Measurements from ENCODE around the gene DPP6.

The DPP6 gene

DNA sequence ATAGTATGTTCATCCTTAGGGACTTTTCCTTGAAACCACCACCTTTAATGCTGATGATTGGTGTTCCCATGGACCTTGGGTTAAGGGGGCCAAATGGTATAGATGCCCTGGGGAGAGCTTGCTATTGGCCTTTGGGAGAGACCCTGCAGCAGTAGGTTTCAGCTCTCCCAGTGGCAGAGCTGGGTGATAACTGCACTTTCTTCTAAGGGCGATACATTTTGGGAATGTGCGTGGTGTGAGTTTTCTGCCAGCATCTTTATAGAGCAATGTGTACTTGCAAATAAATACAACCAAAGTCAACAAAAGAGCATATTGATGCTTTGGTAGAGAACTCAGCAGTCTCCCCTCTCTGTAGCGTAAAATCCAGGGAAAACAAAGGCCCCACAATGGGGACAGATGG lies 546.7 kb downstream of the DPP6 start:
- Histone ChIP-seq H3K27me3 (ENCODE audit: insufficient read depth, low read length) (no peaks in the 10 kb centered on the region), H3K9ac (ENCODE audit: low read depth, low read length) (no peak overlapping the region), H3K4me3 (ENCODE audit: low read length) (no peak overlapping the region), H3K27ac (ENCODE audit: low read length) (no peak overlapping the region), H3K9me3 (ENCODE audit: insufficient read depth, low read depth, low read length) (no peaks in the 10 kb centered on the region), H3K36me3 (ENCODE audit: insufficient read depth, low read depth, low read length) (no peaks in the 10 kb centered on the region), H3K4me1 (ENCODE audit: insufficient read depth, low read length) (no peaks in the 10 kb centered on the region)

DNA sequence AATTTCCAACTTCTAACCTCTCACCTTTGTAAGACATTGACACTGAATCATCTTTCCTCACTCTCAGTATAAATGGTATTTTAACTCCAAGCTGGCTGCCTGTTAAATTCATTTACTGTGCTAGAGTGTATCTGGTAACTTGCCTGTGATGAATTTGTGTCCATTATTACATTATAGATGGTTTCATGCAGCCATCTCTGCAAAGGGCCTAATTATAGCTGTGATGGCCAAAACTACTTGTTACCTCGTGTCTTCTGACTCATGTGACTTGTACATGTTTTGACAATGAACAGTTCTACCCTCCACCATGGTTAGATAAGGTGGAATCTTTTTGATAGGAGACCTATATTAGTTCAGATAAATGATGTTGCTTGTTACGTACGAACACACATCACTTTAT lies 558.7 kb downstream of the DPP6 start:
- H3K4me1 ChIP-seq (ENCODE audit: insufficient read depth, low read length), result no peaks in the 10 kb centered on the region
- no peak overlapping the region for H3K9ac ChIP-seq (ENCODE audit: low read depth, low read length)
- H3K27me3 ChIP-seq (ENCODE audit: insufficient read depth, low read length), result no peaks in the 10 kb centered on the region
- H3K36me3 ChIP-seq (ENCODE audit: insufficient read depth, low read depth, low read length), result no peaks in the 10 kb centered on the region
- no peak overlapping the region for H3K4me3 ChIP-seq (ENCODE audit: low read length)
- H3K27ac ChIP-seq (ENCODE audit: low read length), result no peak overlapping the region
- H3K9me3 ChIP-seq (ENCODE audit: insufficient read depth, low read depth, low read length), result no peaks in the 10 kb centered on the region

DNA sequence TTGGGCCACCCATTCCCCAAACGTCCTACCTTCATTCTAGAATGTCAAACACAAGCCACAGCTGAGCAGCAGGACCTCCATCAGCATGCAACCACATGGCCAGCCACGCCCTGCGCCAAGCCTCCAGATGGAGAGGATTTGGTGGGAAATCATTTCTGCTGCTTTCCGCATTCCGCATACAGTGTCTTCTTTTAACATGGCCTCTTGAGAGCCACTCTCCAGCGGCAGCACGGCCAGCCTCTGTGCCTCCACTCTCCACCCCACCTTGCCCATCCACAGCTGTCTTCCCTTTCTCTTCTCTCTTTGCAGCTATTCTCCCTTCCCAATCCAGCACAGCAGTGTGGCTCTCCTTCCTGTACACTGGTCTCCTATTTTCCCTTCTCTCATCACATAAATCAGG lies 561.6 kb downstream of the DPP6 start:
- Histone ChIP-seq H3K27ac (ENCODE audit: low read length) (no peak overlapping the region), H3K9ac (ENCODE audit: low read depth, low read length) (no peak overlapping the region), H3K4me3 (ENCODE audit: low read length) (no peak overlapping the region), H3K9me3 (ENCODE audit: insufficient read depth, low read depth, low read length) (no peaks in the 10 kb centered on the region), H3K27me3 (ENCODE audit: insufficient read depth, low read length) (no peaks in the 10 kb centered on the region), H3K36me3 (ENCODE audit: insufficient read depth, low read depth, low read length) (no peaks in the 10 kb centered on the region), H3K4me1 (ENCODE audit: insufficient read depth, low read length) (no peaks in the 10 kb centered on the region)

DNA sequence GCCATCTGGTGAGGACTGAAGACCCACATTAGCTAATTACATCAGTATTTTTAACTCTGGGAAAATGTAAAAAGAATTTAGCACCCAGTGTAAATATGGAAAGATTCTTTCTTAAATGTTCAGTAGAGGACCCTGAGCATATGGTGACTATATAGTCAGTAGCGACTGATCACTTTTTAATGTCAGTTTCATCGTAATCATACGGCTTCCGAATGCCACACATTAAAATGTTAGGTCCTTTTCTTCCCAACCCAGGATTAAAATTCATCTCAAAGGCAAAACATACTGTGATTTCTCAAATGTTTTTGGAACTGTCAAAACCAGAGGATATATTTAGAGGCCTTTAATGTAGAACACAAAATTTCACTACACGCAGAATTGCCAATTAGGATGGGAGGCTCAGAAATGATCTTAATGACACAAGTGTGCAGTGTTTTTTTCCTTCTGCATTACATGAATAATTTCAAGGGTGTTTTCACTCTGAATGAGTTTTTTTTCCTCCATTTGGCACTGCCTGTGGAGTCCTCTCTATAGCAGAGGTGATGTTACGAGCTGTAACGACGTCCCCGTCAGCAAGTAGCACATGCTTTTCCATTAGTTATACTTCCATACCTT lies 568.0 kb downstream of the DPP6 start:
- Histone ChIP-seq H3K4me1 (ENCODE audit: insufficient read depth, low read length) (no peaks in the 10 kb centered on the region), H3K9ac (ENCODE audit: low read depth, low read length) (no peak overlapping the region), H3K9me3 (ENCODE audit: insufficient read depth, low read depth, low read length) (no peaks in the 10 kb centered on the region), H3K27ac (ENCODE audit: low read length) (no peak overlapping the region), H3K27me3 (ENCODE audit: insufficient read depth, low read length) (no peaks in the 10 kb centered on the region), H3K36me3 (ENCODE audit: insufficient read depth, low read depth, low read length) (no peaks in the 10 kb centered on the region), H3K4me3 (ENCODE audit: low read length) (no peak overlapping the region)

DNA sequence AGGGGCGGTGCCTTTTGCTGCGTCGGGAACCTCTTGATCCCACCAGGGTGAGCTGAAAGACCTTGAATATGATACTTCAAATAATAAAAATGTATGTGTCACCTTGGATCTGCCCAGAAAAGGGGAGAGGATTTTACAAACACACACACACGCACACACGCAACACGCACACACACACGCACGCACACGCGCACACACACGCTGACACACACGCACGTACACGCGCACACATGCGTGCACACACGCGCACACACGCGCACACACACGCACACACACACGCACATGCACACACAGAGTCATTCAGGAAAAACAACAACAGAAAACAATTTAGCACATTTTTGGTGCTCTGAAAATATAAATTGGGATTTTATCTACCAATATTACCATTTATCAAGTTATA lies 571.2 kb downstream of the DPP6 start:
- Histone ChIP-seq H3K9ac (ENCODE audit: low read depth, low read length) (no peak overlapping the region), H3K4me1 (ENCODE audit: insufficient read depth, low read length) (no peaks in the 10 kb centered on the region), H3K27ac (ENCODE audit: low read length) (no peak overlapping the region), H3K27me3 (ENCODE audit: insufficient read depth, low read length) (no peaks in the 10 kb centered on the region), H3K9me3 (ENCODE audit: insufficient read depth, low read depth, low read length) (no peaks in the 10 kb centered on the region), H3K4me3 (ENCODE audit: low read length) (no peak overlapping the region), H3K36me3 (ENCODE audit: insufficient read depth, low read depth, low read length) (no peaks in the 10 kb centered on the region)

DNA sequence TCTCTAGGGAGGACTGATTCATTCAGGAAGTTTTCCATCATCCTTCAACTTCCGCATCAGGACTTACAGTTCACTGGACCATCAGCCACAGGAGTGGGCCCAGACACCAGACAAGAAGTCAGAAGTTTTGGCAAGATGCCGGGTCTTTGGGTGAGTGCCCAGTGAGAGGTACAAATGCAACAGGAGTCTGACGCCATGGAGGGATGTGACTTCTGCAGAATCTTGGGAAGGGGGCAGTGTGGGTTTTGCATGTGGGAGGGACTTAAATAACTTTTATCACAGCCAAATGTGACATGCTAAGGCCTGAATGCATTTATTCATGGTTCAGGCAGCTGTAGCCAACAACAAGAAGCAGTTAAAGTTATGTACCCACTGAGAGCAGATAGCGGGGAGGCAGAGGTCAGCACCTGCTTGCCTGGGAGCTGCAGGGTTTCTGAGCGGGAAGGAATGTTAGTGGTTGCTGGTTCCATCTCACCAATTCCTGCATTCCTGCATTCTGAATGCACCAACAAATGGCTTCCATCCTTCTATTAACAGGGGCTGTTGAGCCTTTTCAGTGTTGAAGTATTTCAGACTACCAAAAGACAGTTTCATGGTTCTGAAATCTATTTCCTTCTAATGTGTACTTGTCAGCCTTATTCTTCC lies 575.6 kb downstream of the DPP6 start:
- Histone ChIP-seq H3K9me3 (ENCODE audit: insufficient read depth, low read depth, low read length) (no peaks in the 10 kb centered on the region), H3K36me3 (ENCODE audit: insufficient read depth, low read depth, low read length) (no peaks in the 10 kb centered on the region), H3K27me3 (ENCODE audit: insufficient read depth, low read length) (no peaks in the 10 kb centered on the region), H3K9ac (ENCODE audit: low read depth, low read length) (no peak overlapping the region), H3K4me1 (ENCODE audit: insufficient read depth, low read length) (no peaks in the 10 kb centered on the region), H3K4me3 (ENCODE audit: low read length) (no peak overlapping the region), H3K27ac (ENCODE audit: low read length) (no peak overlapping the region)

DNA sequence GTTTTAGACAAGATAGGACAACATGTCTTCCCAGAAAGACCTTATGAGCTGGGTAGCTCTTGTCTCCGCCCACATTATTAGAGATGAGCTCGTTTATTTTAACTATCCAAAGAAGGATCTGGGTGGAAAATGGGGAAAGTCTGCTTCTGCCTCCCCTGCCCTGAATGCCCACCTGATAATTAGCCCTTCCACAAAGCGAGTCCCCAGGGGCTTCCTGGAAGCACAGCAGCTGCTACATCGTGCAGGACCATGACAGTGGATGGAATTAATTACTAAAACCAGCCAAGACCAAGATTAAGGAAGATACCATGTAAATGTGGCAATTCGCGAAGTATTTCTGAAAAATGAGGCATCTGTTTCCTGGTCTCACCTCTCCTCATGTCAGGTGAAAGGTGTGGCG lies 576.4 kb downstream of the DPP6 start:
- Histone ChIP-seq H3K4me3 (ENCODE audit: low read length) (no peak overlapping the region), H3K4me1 (ENCODE audit: insufficient read depth, low read length) (no peaks in the 10 kb centered on the region), H3K36me3 (ENCODE audit: insufficient read depth, low read depth, low read length) (no peaks in the 10 kb centered on the region), H3K9me3 (ENCODE audit: insufficient read depth, low read depth, low read length) (no peaks in the 10 kb centered on the region), H3K27ac (ENCODE audit: low read length) (no peak overlapping the region), H3K27me3 (ENCODE audit: insufficient read depth, low read length) (no peaks in the 10 kb centered on the region), H3K9ac (ENCODE audit: low read depth, low read length) (no peak overlapping the region)

DNA sequence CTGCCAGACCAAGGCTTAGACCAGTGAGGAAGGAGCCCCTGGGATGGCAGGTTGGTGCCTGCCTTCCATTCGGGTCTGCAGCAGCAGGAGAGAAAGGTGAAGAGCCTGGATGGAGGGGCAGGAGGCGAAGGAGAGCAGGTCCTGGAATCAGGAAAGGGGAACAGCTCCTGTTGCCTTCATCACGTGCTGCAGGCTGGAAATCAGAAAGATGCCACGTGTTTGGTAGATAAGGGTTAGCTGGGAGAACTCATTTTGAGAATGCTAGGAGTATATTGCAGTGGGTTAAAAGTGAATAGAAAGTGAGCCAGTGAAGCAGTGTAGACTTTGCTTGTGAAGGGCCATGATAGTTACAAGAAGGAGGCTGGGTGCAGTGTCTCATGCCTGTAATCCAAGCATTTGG lies 579.0 kb downstream of the DPP6 start:
- H3K36me3 ChIP-seq (ENCODE audit: insufficient read depth, low read depth, low read length), result no peaks in the 10 kb centered on the region
- H3K4me1 ChIP-seq (ENCODE audit: insufficient read depth, low read length), result no peaks in the 10 kb centered on the region
- H3K4me3 ChIP-seq (ENCODE audit: low read length), result no peak overlapping the region
- no peak overlapping the region for H3K27ac ChIP-seq (ENCODE audit: low read length)
- H3K9me3 ChIP-seq (ENCODE audit: insufficient read depth, low read depth, low read length), result no peaks in the 10 kb centered on the region
- H3K27me3 ChIP-seq (ENCODE audit: insufficient read depth, low read length), result no peaks in the 10 kb centered on the region
- H3K9ac ChIP-seq (ENCODE audit: low read depth, low read length), result no peak overlapping the region

DNA sequence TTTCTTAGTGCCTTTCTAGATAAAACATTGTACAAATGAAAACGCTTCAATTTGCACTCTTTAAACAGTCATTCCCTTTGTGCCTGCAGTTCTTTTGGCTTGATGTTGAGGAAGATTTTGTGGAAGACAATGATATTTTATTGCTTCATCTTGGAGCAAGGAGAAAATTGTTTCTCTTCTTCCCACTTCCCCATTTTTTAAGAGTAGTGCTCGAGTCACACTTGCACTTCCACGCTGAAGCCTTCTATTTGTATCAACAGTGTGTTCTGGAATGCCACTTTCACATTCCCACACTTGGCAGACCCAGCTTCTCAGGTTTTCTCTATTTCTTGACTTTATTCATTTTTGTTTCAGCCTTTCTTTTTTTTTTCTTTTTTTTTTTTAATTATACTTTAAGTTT lies 581.4 kb downstream of the DPP6 start:
- no peaks in the 10 kb centered on the region for H3K9me3 ChIP-seq (ENCODE audit: insufficient read depth, low read depth, low read length)
- H3K9ac ChIP-seq (ENCODE audit: low read depth, low read length), result no peak overlapping the region

DNA sequence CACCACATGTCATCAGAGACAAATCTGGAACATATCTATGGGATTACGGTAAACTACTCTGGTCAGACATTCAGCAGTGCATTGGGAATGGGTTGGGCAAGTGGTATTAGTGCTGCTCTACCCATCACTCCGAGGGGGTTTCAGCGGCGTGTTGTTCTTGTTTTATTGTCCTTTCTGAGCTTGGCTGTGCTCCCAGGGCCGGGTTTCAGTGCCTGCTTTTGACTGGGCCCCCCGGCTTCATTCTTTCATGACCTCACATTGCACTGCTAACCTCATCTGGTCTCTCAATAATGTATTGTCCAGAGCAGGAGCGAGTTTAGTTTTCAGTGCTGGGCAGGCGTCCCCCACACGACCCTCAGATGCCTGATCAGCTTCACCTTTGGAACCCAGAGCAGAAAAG lies 586.1 kb downstream of the DPP6 start:
- no peak overlapping the region for H3K4me3 ChIP-seq (ENCODE audit: low read length)
- peaks cover 4% of the 10 kb centered on the region; the same call in 1 of the 2 replicates for H3K4me1 ChIP-seq (ENCODE audit: insufficient read depth, low read length)
- no peaks in the 10 kb centered on the region for H3K36me3 ChIP-seq (ENCODE audit: insufficient read depth, low read depth, low read length)
- H3K9ac ChIP-seq (ENCODE audit: low read depth, low read length), result no peak overlapping the region
- no peak overlapping the region for H3K27ac ChIP-seq (ENCODE audit: low read length)
- H3K27me3 ChIP-seq (ENCODE audit: insufficient read depth, low read length), result no peaks in the 10 kb centered on the region
- no peaks in the 10 kb centered on the region for H3K9me3 ChIP-seq (ENCODE audit: insufficient read depth, low read depth, low read length)

More for the DNA sequence above, 581.4 kb downstream of the DPP6 start:
- no peak overlapping the region for H3K4me3 ChIP-seq (ENCODE audit: low read length)
- H3K4me1 ChIP-seq (ENCODE audit: insufficient read depth, low read length), result peaks cover 4% of the 10 kb centered on the region; the same call in 1 of the 2 replicates
- H3K27me3 ChIP-seq (ENCODE audit: insufficient read depth, low read length), result no peaks in the 10 kb centered on the region
- no peaks in the 10 kb centered on the region for H3K36me3 ChIP-seq (ENCODE audit: insufficient read depth, low read depth, low read length)
- H3K27ac ChIP-seq (ENCODE audit: low read length), result no peak overlapping the region

DNA sequence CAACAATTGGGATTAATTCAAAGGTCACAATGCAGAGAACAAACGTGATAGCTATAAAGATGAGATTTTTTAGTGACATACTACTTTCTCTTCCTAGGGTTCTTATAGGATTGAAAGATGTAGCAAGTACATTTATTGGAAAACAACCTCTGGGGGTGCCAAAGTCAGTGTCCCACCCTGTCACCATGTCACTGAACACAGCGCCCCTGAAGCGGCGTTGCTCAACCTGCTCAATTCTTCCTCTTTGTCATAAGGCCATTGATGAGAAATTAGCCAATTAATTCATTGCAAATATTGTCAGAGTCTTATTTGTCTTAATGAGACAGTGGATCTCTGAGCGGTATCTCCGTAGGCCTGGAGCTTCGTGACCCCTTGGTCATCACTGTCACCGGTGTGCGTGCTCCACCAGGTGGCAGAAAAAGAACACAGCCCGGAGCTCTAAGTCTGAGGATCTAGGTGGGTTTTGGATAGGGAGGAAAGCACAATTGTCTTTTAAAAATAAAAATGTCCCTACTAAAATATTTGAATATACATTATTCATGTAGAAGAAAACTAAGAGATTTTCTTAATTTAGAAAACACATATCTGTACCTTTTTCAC lies 588.2 kb downstream of the DPP6 start:
- no peaks in the 10 kb centered on the region for H3K27me3 ChIP-seq (ENCODE audit: insufficient read depth, low read length)

DNA sequence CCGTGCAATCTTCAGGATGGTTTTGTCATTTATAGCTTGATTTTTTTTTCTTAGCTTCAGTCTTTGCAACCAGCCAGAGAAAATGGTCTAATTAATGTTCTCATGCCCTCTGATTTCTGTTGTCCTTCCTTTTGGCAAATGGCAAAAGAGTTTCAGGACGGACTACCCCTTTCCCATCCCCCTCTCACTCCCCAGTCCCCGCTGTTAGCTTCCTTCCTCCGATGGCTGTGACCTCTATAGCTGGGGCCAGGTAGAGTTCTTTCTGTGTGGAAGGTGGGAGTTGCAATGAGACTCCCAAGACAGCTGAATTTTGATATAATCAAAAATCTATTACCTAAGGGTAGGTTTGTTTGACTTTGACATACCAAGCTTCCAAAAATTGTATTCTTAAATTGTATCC lies 588.7 kb downstream of the DPP6 start:
- Histone ChIP-seq H3K27ac (ENCODE audit: low read length) (no peak overlapping the region), H3K4me3 (ENCODE audit: low read length) (no peak overlapping the region), H3K9me3 (ENCODE audit: insufficient read depth, low read depth, low read length) (no peaks in the 10 kb centered on the region), H3K27me3 (ENCODE audit: insufficient read depth, low read length) (no peaks in the 10 kb centered on the region), H3K4me1 (ENCODE audit: insufficient read depth, low read length) (peaks cover 4% of the 10 kb centered on the region; the same call in 1 of the 2 replicates), H3K36me3 (ENCODE audit: insufficient read depth, low read depth, low read length) (no peaks in the 10 kb centered on the region), H3K9ac (ENCODE audit: low read depth, low read length) (no peak overlapping the region)

More for the DNA sequence above, 588.2 kb downstream of the DPP6 start:
- Histone ChIP-seq H3K9me3 (ENCODE audit: insufficient read depth, low read depth, low read length) (no peaks in the 10 kb centered on the region), H3K4me1 (ENCODE audit: insufficient read depth, low read length) (peaks cover 4% of the 10 kb centered on the region; the same call in 1 of the 2 replicates), H3K36me3 (ENCODE audit: insufficient read depth, low read depth, low read length) (no peaks in the 10 kb centered on the region), H3K27ac (ENCODE audit: low read length) (no peak overlapping the region), H3K4me3 (ENCODE audit: low read length) (no peak overlapping the region), H3K9ac (ENCODE audit: low read depth, low read length) (no peak overlapping the region)
